GM12872 (cell line): Measurements from ENCODE around the gene CNR1.

ENCODE experiments used
- CTCF ChIP-seq: IDR thresholded peaks from 3 replicates; pipeline ENCODE4 v1.5.1; 2011; ENCODE audit warnings: low read depth, mild to moderate bottlenecking, low read length, moderate library complexity; ENCODE audit not compliant: insufficient read depth

CNR1 gene

GRCh38 chr6:88177961-88178464 is 11.9 kb upstream of the CNR1 start:
- no peak for TF ChIP-seq CTCF

- no peak for TF ChIP-seq CTCF
These were observed 8.8 kb upstream of the CNR1 start for GRCh38 chr6:88174906-88175305.

GRCh38 chr6:88171312-88171711 is 5.2 kb upstream of the CNR1 start:
- no peak for TF ChIP-seq CTCF

- peak; percentile 18; the same call in 1 of the 3 replicates for TF ChIP-seq CTCF
These were observed 2.2 kb upstream of the CNR1 start for GRCh38 chr6:88168362-88168761.

- no peak for TF ChIP-seq CTCF
These were observed 1.3 kb upstream of the CNR1 start for GRCh38 chr6:88167352-88167937.

GRCh38 chr6:88166493-88167351 is 575 bp upstream of the CNR1 start:
- no peak for TF ChIP-seq CTCF

- TF ChIP-seq CTCF = no peak
These were observed 882 bp downstream of the CNR1 start for GRCh38 chr6:88165087-88165843.
